ENCODE results near the gene ELMO1. TPM values are rescaled to one million over a fixed set of nuclear protein-coding genes. Genes with fewer than 3 reads are reported as not detected.

Gene ELMO1
- total and polyA plus RNA-seq, 9 donors = 8.9 to 48.9 (median 28.0) TPM

- H3K36me3 ChIP-seq = no peaks in the 10 kb centered on the region
- intact Hi-C loops (cut with DNase I) = no loop called here
- H3K4me1 ChIP-seq (ENCODE audit: insufficient read depth) = peaks cover 7% of the 10 kb centered on the region
- TF ChIP-seq, protein P1, sequence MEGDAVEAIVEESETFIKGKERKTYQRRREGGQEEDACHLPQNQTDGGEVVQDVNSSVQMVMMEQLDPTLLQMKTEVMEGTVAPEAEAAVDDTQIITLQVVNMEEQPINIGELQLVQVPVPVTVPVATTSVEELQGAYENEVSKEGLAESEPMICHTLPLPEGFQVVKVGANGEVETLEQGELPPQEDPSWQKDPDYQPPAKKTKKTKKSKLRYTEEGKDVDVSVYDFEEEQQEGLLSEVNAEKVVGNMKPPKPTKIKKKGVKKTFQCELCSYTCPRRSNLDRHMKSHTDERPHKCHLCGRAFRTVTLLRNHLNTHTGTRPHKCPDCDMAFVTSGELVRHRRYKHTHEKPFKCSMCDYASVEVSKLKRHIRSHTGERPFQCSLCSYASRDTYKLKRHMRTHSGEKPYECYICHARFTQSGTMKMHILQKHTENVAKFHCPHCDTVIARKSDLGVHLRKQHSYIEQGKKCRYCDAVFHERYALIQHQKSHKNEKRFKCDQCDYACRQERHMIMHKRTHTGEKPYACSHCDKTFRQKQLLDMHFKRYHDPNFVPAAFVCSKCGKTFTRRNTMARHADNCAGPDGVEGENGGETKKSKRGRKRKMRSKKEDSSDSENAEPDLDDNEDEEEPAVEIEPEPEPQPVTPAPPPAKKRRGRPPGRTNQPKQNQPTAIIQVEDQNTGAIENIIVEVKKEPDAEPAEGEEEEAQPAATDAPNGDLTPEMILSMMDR (IDR thresholded peaks at IDR 0.05) = no peak
- TF ChIP-seq EP300 (IDR thresholded peaks at IDR 0.05) (no peak), POLR2A (IDR thresholded peaks at IDR 0.05) (no peak)
- H3K27me3 ChIP-seq = no peaks in the 10 kb centered on the region
- H3K4me3 ChIP-seq = no peak overlapping the region
- H3K27ac ChIP-seq = no peak overlapping the region
- H3K9me3 ChIP-seq = no peaks in the 10 kb centered on the region
- DNase-seq = no peak
Measured at GRCh38 chr7:37251222-37251621, 197.4 kb downstream of the ELMO1 start.

DNA sequence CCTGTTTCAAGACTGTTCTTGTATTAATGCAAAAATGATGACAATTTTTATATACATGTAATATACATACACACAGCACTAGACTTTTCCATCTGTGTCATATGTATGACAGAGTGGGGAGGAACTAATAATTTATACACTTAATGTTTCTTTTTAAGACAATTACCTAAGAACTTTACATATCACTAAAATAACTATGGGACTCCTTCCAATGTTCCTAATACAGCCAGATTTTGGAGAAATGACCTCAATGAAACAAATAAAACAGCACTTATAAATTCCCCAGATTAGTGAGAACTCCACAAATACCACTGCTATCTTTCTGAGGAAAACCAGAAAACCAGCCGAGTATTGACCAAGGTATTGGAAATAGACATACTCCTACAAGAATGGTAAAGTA is 199.4 kb downstream of the ELMO1 start:
- intact Hi-C loops (cut with DNase I) = no loop called here
- H3K4me3 ChIP-seq = no peak overlapping the region
- DNase-seq = no peak
- TF ChIP-seq EP300 (IDR thresholded peaks at IDR 0.05) = no peak
- TF ChIP-seq, protein P1 (IDR thresholded peaks at IDR 0.05) = no peak
- no peak for TF ChIP-seq POLR2A (IDR thresholded peaks at IDR 0.05)
- 5 to 12% (median 8%) methylated on average over 1 of the region's 1 CpG for WGBS, 3 donors
- H3K9me3 ChIP-seq = no peaks in the 10 kb centered on the region
- H3K27me3 ChIP-seq = no peaks in the 10 kb centered on the region
- H3K4me1 ChIP-seq (ENCODE audit: insufficient read depth) = peaks cover 7% of the 10 kb centered on the region
- H3K36me3 ChIP-seq = no peaks in the 10 kb centered on the region
- peak overlapping the region in 1 of 2 donors; percentile 26 for H3K27ac ChIP-seq

DNA sequence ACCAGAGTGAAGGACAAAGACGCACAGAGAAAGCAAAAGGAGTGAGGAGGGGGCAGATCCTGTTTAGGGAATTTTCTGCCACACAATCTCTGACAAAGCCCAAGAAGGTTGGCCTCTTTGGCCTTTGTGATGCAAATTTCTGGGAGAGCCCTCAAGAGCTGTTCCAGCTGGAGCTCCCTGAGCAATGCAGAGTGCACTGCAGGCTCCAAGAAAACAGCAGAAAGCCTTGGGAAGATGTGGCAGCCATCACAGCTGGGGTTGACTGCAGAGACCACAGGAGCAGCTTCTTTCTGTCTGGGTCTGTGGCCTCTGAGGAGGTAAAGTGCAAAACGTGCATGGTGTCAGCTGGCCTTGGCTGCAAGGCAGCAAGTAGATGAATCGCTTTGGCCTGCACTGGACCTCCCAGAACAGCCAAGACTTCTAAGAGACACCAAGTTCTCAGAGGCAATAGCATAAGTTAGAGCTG is 200.2 kb downstream of the ELMO1 start:
- Histone ChIP-seq H3K4me1 (ENCODE audit: insufficient read depth) (peaks cover 7% of the 10 kb centered on the region), H3K27ac (peak overlapping the region in 1 of 2 donors; percentile 26), H3K9me3 (no peaks in the 10 kb centered on the region), H3K36me3 (no peaks in the 10 kb centered on the region), H3K27me3 (no peaks in the 10 kb centered on the region), H3K4me3 (no peak overlapping the region)
- peak; percentile 56 to 77 (median 65) for DNase-seq
- intact Hi-C loops (cut with DNase I) = no loop called here
- TF ChIP-seq, protein P1 (IDR thresholded peaks at IDR 0.05) = no peak
- TF ChIP-seq EP300 (IDR thresholded peaks at IDR 0.05) = no peak
- no peak for TF ChIP-seq POLR2A (IDR thresholded peaks at IDR 0.05)
- WGBS, 3 donors = 4 to 11% (median 5%) methylated on average over 3 of the region's 3 CpGs

GRCh38 chr7:37247861-37248260 is 200.8 kb downstream of the ELMO1 start:
- H3K9me3 ChIP-seq = no peaks in the 10 kb centered on the region
- peaks cover 7% of the 10 kb centered on the region for H3K4me1 ChIP-seq (ENCODE audit: insufficient read depth)
- TF ChIP-seq POLR2A (IDR thresholded peaks at IDR 0.05) (no peak), EP300 (IDR thresholded peaks at IDR 0.05) (no peak)
- TF ChIP-seq, protein P1 (IDR thresholded peaks at IDR 0.05) = no peak
- peak overlapping the region in 1 of 2 donors; percentile 26 for H3K27ac ChIP-seq
- WGBS, 3 donors = 4 to 8% (median 7%) methylated on average over 2 of the region's 2 CpGs
- no peak overlapping the region for H3K4me3 ChIP-seq
- DNase-seq = peak; percentile 36 to 58 (median 45)
- no peaks in the 10 kb centered on the region for H3K36me3 ChIP-seq
- no peaks in the 10 kb centered on the region for H3K27me3 ChIP-seq
- intact Hi-C loops (cut with DNase I) = no loop called here

Data from ovary (tissue), 9 donors.